AG04449 (cell line): Measurements from ENCODE around the gene MMAA.

ENCODE experiments used
- CTCF ChIA-PET: fragments of 350-600 bp; formaldehyde crosslinking; extraction: SDS; loops from one replicate; lab custom pipeline; 2021; ENCODE audit warnings: antibody characterized with exemption; lab: Yijun Ruan, JAX
- POLR2A ChIA-PET: fragments of 400-600, 350-600 bp; formaldehyde crosslinking; extraction: SDS; loops from one replicate; lab custom pipeline; 2020; ENCODE audit warnings: antibody characterized with exemption, inconsistent platforms; lab: Yijun Ruan, JAX
- DNase-seq: peaks from one replicate; pipeline ENCODE4 v3.0.0-alpha.2; 2010; ENCODE audit warnings: low read depth, low spot score
- H3K4me3 ChIP-seq: 2 replicates; pipeline ENCODE4 v1.5.1; 2011; ENCODE audit warnings: low read depth, mild to moderate bottlenecking, control low read depth, low read length
- CTCF ChIP-seq: IDR thresholded peaks from one replicate; pipeline ENCODE4 v1.5.1; 2011; ENCODE audit warnings: mild to moderate bottlenecking, moderate library complexity, low read length, control low read depth, inconsistent platforms; ENCODE audit not compliant: insufficient read depth; ENCODE audit errors: missing control alignments

The MMAA gene

GRCh38 chr4:145656156-145656555 lies 37.0 kb downstream of the MMAA start:
- DNase-seq: no peak
- no peak for TF ChIP-seq CTCF
- POLR2A ChIA-PET: no interaction called here
- CTCF ChIA-PET: no interaction called here
- no peak overlapping the region for H3K4me3 ChIP-seq

- H3K4me3 ChIP-seq: no peak overlapping the region
- no peak for TF ChIP-seq CTCF
- ChIA-PET CTCF (interaction anchor here (0.7 kb wide), 1 partner anchor 9 kb away, joined by 3 read pairs; no protein-coding TSS in a partner anchor), POLR2A (no interaction called here)
- DNase-seq: no peak
Observed at GRCh38 chr4:145660064-145660463, 40.9 kb downstream of the MMAA start.

- TF ChIP-seq CTCF: no peak
- POLR2A ChIA-PET: no interaction called here
- CTCF ChIA-PET: interaction anchor here (1.4 kb wide), 1 partner anchor 21 kb away, joined by 3 read pairs; no protein-coding TSS in a partner anchor
- DNase-seq: no peak
- no peak overlapping the region for H3K4me3 ChIP-seq
Observed at GRCh38 chr4:145663194-145663593, 44.0 kb downstream of the MMAA start.

GRCh38 chr4:145665773-145666172 lies 46.6 kb downstream of the MMAA start:
- POLR2A ChIA-PET: no interaction called here
- CTCF ChIA-PET: no interaction called here
- DNase-seq: no peak

GRCh38 chr4:145670422-145670821 lies 51.2 kb downstream of the MMAA start:
- DNase-seq: no peak
- no peak for TF ChIP-seq CTCF
- no peak overlapping the region for H3K4me3 ChIP-seq
- ChIA-PET POLR2A (no interaction called here), CTCF (no interaction called here)

More at GRCh38 chr4:145665773-145666172, 46.6 kb downstream of the MMAA start:
- no peak overlapping the region for H3K4me3 ChIP-seq
- no peak for TF ChIP-seq CTCF

GRCh38 chr4:145679520-145679919 lies 60.3 kb downstream of the MMAA start:
- ChIA-PET POLR2A (no interaction called here), CTCF (no interaction called here)
- DNase-seq: peak; percentile 69
- no peak for TF ChIP-seq CTCF
- H3K4me3 ChIP-seq: no peak overlapping the region
